AG08395 (cell line): ENCODE results near the gene NTM.

Experiments
- DNase-seq: peaks from one replicate; pipeline ENCODE4 v3.0.0; 2012; ENCODE audit warnings: mixed read lengths, low spot score

Gene NTM

DNA sequence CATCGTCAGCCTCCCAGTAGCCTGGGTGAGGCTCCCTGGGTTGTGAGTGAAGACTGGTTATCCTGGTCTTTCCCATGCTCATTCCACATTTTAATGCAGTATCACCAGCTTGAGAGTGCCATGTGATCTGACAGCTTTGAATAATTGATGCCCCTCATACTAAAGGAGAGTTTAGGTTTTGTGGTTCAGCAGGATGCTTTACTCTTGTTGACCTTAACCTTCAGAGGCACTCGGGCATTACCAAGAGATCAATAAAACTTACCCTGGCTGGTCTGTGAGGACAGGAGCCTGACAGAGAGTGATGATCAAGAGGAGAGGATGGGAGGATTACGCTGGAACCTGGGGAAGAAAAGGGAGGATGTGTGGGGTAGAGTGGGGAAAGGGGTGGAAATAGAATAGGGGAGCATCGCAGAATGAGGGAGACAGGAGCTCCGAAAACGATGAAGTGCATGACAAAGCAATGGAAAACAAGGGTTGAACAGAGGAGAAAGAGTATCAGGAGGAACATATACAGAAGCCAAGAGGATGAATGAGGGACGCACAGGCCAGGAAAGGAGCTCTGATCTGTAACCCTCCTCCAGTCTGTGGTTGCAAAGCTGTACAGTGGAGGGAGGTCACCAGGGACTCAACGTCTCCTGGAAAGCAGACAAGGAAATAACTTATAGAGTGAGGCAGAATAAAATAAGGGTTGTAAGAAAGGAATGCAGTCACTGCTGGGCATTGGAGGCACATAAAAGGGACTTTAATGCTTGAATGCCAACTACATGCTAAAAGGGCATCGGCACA, 594.5 kb downstream of the NTM start:
- no peak for DNase-seq

DNA sequence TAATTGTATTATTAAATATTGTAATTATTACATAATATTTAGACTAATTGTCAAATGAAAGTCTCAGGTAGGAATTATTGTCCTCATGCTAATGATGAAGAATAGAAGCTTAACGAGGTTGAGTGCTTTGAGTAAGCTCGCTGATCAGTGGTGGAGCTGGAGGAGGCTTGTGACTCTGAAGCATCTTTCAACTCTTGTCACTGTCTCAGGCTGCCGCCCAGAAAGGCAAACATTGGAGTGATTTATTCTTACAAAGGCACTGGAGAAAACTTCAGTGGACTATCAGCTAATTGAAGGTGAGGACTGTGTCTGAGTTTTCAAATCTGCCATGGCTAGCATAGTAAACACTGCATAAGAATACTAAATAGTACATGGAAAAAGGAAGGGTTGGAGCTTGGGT, 595.1 kb downstream of the NTM start:
- DNase-seq, result no peak

DNA sequence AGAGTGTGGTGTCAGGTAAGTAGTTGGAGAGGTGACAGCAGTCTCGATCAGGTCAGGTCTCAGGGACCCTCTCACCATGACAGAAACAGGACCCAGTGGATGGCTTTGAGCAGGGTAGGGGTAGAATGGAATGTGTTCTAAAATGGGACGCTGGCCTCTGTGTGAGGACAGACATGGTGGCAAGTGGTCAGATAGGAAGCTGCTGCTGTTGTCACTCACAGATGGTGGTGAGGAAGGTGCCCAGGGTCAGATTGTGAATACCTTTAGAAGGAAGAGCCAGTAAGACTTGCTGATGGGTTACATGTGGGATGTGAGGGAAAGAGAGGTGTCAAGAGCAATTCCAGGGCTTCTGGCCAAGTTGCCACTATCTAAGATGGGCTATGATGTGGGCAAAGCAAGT, 596.3 kb downstream of the NTM start:
- no peak for DNase-seq

DNA sequence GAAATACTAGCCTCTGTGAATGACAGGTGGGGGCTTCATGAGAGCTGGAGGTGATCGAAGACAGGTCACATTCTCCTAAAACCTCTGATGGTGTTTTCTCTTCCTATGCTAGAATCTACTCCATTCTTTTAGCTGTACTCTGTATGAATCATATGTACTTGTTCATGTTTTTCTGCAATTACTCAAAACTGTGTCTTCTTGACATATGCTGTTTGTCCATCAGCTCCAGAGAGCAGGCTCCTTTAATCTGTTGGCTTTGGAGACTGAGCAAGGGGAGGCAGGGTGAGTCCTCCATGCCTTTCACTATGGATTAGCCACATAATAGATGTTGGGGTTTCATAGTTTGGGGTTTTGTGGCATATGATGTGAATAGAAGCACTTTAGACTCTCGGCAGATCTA, 598.8 kb downstream of the NTM start:
- DNase-seq, result no peak

DNA sequence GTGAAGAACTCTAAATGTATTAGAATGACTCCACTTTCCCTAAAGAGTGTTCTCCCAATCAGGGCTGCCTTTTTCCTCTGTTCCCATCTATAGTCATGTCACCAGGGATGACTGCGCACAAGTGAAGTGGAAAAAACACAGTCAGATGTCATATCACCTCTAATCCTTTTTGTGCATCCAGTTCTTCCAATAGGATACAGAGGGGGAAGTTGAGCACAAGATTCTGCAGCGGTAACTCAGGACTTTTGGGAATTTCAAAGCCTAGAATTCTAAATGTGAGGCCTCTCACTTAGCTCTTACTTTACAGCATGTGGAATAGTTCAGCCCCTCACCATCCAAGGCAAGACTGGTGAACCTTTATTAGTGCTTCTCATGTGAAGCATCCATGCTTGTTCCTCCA, 602.6 kb downstream of the NTM start:
- DNase-seq, result no peak

DNA sequence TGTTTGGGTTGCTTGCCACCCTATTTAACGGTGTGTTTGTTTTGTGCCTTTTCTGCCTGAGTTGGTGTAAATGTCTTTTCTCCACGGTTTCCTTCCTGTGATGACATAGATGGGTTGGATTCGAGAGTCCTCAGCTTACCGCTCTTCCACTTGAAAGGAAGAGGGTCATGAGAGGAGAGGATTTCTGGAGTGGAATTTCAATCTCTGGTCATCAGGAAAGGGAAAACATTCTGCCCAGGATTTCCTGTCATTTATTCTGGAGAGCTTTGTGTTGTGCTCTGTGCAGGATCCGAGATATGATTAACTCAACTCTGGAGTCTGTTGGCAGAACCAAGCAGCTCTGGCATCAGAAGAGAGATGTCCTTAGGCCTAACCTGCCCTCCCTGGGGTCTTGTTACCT, 605.2 kb downstream of the NTM start:
- DNase-seq, result no peak

DNA sequence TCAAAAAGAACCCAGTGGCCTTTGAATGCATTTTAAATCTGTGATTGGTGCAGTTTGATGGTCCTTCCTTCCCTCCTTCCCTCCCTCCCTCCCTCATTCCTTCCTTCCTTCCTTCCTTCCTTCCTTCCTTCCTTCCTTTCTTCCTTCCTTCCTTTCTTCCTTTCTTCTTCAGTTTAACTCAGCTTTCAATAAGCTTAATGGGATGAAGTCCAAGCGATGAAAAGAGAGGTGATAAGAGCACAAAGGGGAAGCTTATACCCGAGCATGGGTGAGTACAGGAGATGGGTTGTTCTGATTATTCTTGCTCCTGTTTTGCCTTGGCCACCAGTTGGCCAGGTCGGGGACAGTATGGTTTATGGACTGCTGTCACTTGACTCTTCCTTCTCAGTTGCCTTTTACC, 605.6 kb downstream of the NTM start:
- no peak for DNase-seq

DNA sequence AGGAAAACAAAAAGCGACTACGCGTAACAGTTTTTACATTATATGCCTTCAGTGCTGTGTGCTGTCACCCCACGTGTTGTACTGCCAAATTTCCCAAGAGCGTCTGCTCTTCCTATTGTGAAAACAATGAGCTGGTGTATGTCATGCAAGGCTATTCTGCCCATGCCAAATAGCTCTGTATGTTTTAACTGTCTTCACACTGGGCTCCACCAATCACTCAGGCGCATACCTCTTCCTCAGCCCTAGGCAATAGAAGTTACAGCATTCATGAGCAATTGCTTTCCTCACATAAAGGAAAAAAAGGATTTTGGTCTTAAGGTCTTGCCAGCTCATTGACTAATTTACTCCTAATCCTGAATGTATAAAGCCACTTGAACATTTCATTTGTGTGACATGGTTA, 606.8 kb downstream of the NTM start:
- DNase-seq, result peak; percentile 50

DNA sequence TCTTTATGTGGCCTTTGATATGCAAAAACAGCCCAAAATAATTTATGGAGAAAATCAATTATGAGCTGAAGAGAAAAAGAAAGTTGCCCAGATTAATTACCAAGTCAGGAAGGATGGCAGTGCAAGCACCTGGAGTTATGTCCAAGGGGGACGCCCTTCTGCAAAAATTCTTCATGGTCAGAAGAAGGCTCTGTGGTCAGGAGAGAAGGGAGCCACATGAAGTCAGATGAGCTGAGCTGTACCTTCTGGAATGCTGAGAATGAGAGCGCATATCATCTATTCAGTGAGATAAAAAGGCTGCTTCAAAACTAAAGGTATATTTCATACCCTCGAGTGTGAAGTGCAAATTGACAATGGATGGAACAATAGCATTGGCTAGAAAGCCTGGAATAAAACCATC, 607.4 kb downstream of the NTM start:
- peak; percentile 73 for DNase-seq

DNA sequence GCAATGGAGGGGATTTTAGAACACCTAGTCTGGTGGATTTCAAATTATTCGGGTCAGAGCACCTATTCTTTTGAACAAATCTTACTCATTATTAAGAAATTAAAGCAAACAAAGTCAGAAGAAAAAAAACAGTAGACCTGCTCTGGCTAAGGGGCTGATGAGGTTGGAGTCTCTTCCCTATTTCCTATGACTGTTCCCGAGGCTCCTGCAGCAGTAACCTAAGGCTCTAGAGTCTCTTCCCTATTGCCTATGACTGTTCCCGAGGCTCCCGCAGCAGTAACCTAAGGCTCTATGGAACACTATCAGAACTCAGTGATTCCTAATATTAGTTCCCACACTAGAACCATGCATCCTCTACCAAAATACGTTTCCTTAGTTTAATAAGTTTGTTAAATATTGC, 607.9 kb downstream of the NTM start:
- no peak for DNase-seq

DNA sequence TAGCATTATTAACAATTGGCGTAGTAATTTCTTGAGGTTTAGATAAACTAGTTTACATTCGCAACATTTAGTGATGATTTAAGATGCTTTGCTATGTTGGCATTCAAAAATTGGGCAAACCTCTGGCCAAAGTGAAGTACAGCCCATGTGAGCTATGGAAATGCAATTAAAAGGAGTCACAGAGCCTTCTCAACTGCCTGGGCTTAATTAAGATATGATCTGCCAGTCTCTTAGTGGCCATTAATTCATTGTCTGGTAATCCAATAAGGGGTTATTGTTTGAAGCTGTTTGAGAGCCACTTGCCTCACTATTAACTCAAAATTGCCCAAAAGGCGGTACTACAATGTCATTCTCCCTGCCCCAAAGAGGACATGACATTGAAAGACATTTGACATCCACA, 608.9 kb downstream of the NTM start:
- no peak for DNase-seq

DNA sequence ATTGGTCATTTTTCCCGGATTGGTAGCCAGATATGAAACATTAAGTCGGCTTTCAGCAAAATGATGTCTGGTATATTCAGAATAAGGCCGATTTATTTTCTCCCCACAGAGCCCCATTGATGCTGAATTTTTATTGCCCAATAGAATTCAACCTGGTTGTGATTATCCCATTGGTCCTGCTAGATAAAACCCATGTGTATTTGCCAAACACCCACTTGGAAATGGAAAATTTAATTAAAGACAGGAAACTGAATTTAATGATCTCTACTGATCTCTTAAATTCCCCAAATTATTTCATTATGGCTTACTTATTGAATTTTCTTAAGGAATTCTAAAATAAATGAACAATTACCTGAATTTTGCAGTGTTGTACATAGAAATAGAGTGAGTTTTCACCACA, 609.8 kb downstream of the NTM start:
- DNase-seq, result no peak

DNA sequence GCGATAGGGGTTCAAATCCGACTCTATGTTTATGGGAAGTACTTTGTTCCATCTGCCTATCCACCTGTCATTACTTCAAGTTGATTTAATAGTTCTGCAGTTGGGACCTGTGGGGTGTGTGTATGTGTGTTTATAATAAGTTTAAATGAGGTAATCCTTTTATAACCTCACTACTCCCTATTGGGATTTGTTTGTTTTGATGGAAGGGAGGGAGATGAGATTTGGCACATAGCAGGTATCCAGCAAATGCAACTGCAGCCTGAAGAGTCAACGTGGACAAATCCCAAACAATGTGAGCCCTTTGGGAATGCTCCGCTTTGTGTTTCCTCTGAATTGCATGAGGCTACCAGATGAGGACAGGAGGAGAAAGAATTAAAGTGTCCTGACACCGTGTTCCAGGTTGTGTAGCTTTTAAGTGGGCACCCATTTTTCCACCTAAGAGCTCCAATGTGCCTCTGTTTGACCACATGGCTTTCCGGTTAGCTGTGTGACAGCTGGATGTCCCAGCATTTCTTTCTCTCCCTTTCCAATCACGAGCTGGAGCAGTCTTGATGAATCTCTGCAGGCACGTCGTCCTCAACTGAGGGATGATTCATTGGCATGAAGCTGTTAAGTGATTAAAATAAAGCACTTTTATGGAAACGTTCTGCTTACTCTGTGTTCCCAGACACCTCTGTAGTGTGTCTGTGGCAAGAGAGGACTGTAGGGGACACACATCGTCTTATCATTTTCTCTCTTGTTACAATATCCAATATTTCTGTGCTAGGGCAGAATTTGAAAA, 610.7 kb downstream of the NTM start:
- DNase-seq, result peak; percentile 41

DNA sequence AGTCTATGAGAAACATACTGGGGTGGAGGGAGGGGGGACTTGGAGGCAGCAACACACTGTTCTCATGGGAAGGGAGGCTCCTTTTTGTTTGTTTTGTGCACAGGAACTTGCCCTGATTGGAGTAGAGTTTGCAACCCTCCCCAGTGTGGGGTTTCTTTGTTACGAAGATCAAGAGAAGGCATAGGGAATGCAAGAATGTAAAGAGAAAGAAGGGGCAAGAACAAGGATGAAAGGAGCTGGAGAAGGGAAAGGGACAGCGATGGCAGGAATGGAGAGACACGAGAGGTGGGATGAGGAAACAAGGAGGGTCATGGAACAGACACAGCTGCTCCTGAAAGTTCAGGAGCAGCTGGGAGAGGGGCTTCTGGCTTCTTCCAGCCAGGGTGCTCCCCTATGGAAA, 611.7 kb downstream of the NTM start:
- DNase-seq, result no peak

DNA sequence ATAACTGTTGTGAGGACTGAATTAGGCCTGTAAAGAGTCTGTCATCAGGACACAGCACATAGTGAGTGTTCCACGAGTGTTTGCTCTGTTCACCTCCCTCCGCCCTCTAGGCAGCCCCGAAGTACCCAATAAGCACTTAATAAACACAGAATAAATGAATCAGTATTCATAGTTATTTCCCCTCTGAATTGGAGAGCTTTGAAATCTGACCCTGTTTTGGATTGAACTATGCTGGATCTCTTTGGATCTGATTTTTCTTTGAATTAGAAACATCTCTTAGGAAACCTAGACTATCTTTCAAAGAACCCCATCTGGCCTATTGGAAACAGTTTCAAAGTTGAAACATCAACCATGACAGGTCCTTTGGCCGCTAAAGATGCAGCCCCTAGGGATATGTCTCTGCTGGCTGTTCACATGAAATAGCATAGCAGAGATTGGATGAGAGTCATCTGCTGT, 615.5 kb downstream of the NTM start:
- peak; percentile 7 for DNase-seq

DNA sequence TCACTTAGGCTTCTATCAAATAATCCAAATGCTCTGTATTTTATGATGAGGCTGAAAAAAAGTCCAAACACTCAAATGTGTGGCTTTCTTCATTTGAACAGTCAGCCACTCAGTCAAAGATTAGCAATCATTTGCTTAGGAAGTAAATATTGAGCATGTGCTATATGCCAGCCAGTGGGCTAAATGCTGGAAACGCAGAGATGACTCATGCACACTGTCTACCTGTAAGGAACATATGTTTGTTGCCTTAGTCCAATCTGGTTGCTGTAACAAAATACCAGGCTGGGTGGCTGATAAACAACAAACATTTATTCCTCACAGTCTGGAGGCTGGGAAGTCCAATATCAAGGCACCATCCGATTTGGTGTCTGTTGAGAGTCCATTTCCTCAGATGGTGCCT, 617.3 kb downstream of the NTM start:
- no peak for DNase-seq

DNA sequence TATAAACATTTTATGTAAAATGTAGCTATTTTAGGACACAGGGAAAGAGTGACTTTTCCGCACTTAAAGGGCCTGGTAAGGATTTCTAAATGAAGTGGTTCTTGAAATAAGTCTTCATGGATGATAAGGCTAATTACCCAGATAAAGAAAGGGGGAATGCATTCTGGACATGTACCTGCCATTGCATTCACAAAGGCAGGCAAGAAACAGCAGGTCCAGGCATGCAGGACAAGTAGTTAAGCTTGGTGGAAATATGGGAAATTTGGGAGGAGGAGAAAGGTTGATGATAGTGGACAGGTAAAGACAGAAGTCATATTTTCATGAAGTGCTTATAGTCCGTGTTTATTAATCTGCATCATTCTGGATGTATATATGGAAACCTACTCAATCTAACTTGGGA, 621.2 kb downstream of the NTM start:
- no peak for DNase-seq

DNA sequence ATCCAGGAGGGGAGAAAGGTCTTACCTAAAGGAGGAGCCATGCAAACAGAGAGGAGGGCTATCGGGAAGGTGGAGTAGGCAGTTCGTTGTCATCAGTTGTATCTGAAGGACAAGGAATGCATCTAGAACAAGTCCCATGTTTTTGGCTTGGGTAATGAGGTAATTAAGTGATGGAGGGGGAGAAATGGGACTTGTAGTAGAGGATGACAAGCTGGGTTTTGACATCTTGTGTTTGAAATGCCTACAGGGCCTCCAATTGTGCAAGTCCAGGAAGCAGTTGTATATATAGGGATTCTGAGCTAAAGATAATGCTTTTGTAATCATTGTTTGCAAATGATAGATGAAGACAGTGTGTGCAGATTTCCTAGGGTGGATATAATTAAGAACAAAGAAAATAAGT, 622.8 kb downstream of the NTM start:
- DNase-seq, result no peak

DNA sequence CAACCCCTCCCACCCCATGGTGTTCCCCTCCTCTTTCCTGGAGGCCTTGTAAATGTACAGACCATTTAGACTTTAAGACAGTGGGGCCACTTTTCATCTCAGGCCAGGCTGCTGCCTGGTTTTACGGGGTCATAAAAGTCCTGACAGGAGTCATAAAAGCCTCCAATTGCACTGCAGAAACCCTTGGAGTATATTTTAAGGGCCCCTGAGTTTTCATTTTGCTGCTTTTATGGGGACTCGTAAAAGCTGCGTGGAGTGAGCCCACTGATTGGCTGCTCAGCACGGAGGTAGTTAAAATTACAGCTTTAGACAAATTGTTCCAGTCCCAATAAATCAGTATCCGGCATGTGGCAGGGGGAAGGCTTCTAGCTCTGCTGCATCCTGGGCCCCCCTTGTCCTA, 627.6 kb downstream of the NTM start:
- DNase-seq, result no peak

DNA sequence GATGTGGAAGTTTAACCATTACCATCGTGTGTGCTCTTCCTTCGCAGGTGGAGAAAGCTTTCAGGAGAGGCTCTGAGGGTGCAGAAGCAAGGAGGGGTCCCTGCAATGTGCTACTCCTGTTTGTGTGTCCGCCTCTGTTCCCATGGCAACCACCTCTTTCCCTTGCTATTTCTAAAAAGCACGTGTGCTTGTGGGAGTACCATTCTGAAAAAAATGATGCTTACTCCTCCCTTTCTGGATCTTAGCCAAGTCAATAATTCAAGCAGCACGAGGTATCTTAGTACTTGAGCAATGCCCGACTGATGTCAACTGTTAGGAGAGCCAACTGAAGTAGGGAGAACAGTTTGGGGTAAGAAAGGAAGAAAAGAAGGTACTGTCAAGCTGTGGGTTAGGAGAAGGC, 628.7 kb downstream of the NTM start:
- no peak for DNase-seq

DNA sequence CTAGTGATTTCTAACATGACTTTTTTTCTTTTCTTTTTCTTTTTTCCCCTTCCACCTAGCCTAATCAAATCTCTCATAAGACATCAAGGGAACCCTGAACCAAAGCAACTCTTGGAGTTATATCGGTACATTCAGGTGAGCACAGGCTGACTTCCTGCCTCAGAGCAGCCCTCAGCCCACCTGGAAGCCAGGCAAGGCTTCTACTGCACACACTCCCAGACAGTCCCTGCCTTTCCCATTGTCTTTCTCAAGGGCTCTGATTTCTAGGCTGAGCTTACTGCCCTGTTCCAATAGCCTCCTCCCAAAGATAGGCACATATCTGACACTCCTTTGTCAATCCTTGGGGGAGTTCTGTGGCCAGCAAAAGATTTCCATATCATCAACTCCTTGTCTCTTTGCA, 629.5 kb downstream of the NTM start:
- DNase-seq, result no peak

DNA sequence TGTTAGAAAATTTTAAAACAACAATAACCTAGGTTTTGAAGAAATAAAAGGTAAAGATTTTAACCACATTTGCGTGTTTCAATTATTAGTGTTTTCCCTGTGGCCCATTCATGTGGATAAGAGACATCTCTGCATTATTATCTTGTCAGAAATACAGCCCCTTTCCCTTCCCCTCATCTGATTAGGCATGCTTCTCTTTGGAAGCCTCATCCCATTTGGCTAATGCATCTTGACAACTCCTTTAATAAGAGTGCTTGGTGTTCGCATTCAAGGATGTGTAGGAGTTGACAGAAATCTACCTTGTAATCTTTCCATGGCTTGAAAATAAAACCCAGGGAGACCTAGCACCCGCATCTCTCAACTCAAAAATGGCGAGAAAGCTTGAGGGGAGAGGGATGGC, 635.5 kb downstream of the NTM start:
- DNase-seq, result no peak

DNA sequence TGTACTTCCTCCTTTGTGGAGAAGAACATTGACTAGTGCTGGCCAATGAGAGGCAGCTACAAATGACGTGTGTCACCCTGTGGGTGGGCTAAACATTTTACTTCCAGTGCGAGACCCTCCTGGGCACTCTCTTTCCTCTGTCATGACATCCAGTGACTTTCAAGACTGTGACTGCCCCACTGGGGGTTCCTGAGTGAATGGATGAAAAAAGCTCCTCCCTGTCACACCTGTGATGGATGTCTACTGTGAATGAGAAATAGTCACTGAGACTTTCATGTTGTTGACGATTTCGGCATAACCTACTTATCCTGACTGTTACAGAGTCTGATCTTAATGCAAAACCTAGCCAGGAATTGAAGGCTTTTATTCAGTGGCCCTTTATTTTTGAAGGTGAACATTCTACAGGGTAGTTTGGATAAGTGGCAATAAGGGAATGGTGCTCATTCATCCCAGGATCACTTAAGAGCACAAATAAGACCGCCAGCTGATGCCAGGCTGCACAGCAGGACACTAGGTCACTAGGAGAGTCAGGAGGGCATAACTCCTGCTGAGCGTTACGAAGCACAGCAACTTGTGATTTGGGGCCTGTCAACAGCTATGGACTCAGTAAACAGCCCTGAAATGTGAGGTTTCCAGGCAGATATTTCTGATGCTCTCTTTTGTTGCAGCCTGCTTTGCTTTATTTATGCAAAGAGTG, 636.6 kb downstream of the NTM start:
- DNase-seq, result no peak
